NCI-H2196 treated with DMSO at 0.1 percent for 48 hours (cell line): Measurements from ENCODE around the gene SDHA.
"Not testable (repeated sequence)": the region's sequence is repeated elsewhere in the genome, so short reads cannot be mapped to it uniquely, and the experiment has no call there.

Source experiments
- DNase-seq: peaks from one replicate; lab custom pipeline; 2025; ENCODE audit not compliant: unreplicated experiment; lab: John Stamatoyannopoulos, UW

SDHA gene

GRCh38 chr5:251975-252374 is 33.9 kb downstream of the SDHA start:
- not testable (repeated sequence) for DNase-seq

- no peak for DNase-seq
Measured at GRCh38 chr5:252546-252945, 34.4 kb downstream of the SDHA start.

GRCh38 chr5:254322-254721 is 36.2 kb downstream of the SDHA start:
- DNase-seq = not testable (repeated sequence)

- DNase-seq = not testable (repeated sequence)
Measured at GRCh38 chr5:255116-255515, 37.0 kb downstream of the SDHA start.

- DNase-seq = not testable (repeated sequence)
Measured at GRCh38 chr5:256347-256746, 38.2 kb downstream of the SDHA start.

- no peak for DNase-seq
Measured at GRCh38 chr5:257148-257547, 39.0 kb downstream of the SDHA start.

- DNase-seq = not testable (repeated sequence)
Measured at GRCh38 chr5:263275-263974, 45.3 kb downstream of the SDHA start.

- no peak for DNase-seq
Measured at GRCh38 chr5:264338-264737, 46.2 kb downstream of the SDHA start.

GRCh38 chr5:266311-267026 is 48.3 kb downstream of the SDHA start:
- not testable (repeated sequence) for DNase-seq

GRCh38 chr5:267716-268115 is 49.6 kb downstream of the SDHA start:
- DNase-seq = no peak

- no peak for DNase-seq
Measured at GRCh38 chr5:270340-270739, 52.2 kb downstream of the SDHA start.

- DNase-seq = not testable (repeated sequence)
Measured at GRCh38 chr5:271828-272167, 53.7 kb downstream of the SDHA start.

- DNase-seq = not testable (repeated sequence)
Measured at GRCh38 chr5:273091-273490, 55.0 kb downstream of the SDHA start.

GRCh38 chr5:273491-273890 is 55.4 kb downstream of the SDHA start:
- not testable (repeated sequence) for DNase-seq

GRCh38 chr5:274346-274745 is 56.2 kb downstream of the SDHA start:
- not testable (repeated sequence) for DNase-seq

- no peak for DNase-seq
Measured at GRCh38 chr5:278646-279045, 60.5 kb downstream of the SDHA start.

GRCh38 chr5:279051-279665 is 61.0 kb downstream of the SDHA start:
- DNase-seq = not testable (repeated sequence)

- DNase-seq = no peak
Measured at GRCh38 chr5:285991-286557, 68.0 kb downstream of the SDHA start.

- not testable (repeated sequence) for DNase-seq
Measured at GRCh38 chr5:290200-290599, 72.1 kb downstream of the SDHA start.

GRCh38 chr5:291345-291744 is 73.2 kb downstream of the SDHA start:
- DNase-seq = not testable (repeated sequence)

- not testable (repeated sequence) for DNase-seq
Measured at GRCh38 chr5:294788-295187, 76.7 kb downstream of the SDHA start.

- DNase-seq = not testable (repeated sequence)
Measured at GRCh38 chr5:296207-296606, 78.1 kb downstream of the SDHA start.
